Frontal cortex (tissue), 4 donors: ENCODE results near the gene CHTF8. TPM values are rescaled to one million over a fixed set of nuclear protein-coding genes. Genes with fewer than 3 reads are reported as not detected.
A peak's percentile ranks its signal among the peaks of the same experiment; 100 is the strongest.

Source experiments
- DNase-seq, 2 donors: peaks; one replicate each; pipeline ENCODE4 v3.0.0; 2012; ENCODE audit warnings: low spot score in 2 of 2
- FAIRE-seq: peaks from 2 replicates; lab custom pipeline; 2012; peaks lifted over from hg19 to GRCh38; lab: Jason Lieb, UNC
- total RNA-seq: library from RNA; depleted of rRNA; stranded (reverse); fragments of >200 nt; gene quantifications from one replicate; pipeline ENCODE4 v1.2.3, GENCODE V29; 2014
- donor health status: control.
- donor health status: control.
- donor health status: control.

CHTF8 gene
- total RNA-seq, 1 donor from 2014 or later: 26.5 TPM

GRCh38 chr16:69115361-69115760 is 17.0 kb downstream of the CHTF8 start:
- FAIRE-seq (no peak), DNase-seq (no peak)

GRCh38 chr16:69114976-69115355 is 17.4 kb downstream of the CHTF8 start:
- no peak for FAIRE-seq
- no peak for DNase-seq

- FAIRE-seq: no peak
These were observed 17.9 kb downstream of the CHTF8 start for GRCh38 chr16:69114346-69114975.

GRCh38 chr16:69113216-69113615 is 19.2 kb downstream of the CHTF8 start:
- FAIRE-seq: no peak
- no peak for DNase-seq

More at GRCh38 chr16:69114346-69114975, 17.9 kb downstream of the CHTF8 start:
- no peak for DNase-seq

GRCh38 chr16:69112285-69113129 is 19.9 kb downstream of the CHTF8 start:
- DNase-seq: peak in 1 of 2 donors; percentile 52
- FAIRE-seq: no peak

- FAIRE-seq: no peak
These were observed 20.5 kb downstream of the CHTF8 start for GRCh38 chr16:69111876-69112230.

GRCh38 chr16:69111216-69111875 is 21.0 kb downstream of the CHTF8 start:
- FAIRE-seq: no peak
- DNase-seq: no peak

More at GRCh38 chr16:69111876-69112230, 20.5 kb downstream of the CHTF8 start:
- no peak for DNase-seq

GRCh38 chr16:69110406-69110805 is 22.0 kb downstream of the CHTF8 start:
- DNase-seq (no peak), FAIRE-seq (no peak)

GRCh38 chr16:69109486-69110270 is 22.7 kb downstream of the CHTF8 start:
- FAIRE-seq (no peak), DNase-seq (no peak)

GRCh38 chr16:69108905-69109252 is 23.5 kb downstream of the CHTF8 start:
- FAIRE-seq: no peak
- DNase-seq: no peak

- no peak for DNase-seq
- FAIRE-seq: no peak
These were observed 24.1 kb downstream of the CHTF8 start for GRCh38 chr16:69108064-69108904.

- FAIRE-seq (no peak), DNase-seq (peak; percentile 44 to 60)
These were observed 24.9 kb downstream of the CHTF8 start for GRCh38 chr16:69107316-69107962.

GRCh38 chr16:69106491-69107315 is 25.7 kb downstream of the CHTF8 start:
- DNase-seq: peak; percentile 37 to 49
- no peak for FAIRE-seq

GRCh38 chr16:69105501-69106361 is 26.7 kb downstream of the CHTF8 start, which contains the start of gene HAS3:
HAS3 (plus strand) TSS chr16:69105653; CDS start chr16:69109396, 3,743 bp downstream.
- FAIRE-seq (no peak), DNase-seq (peak; percentile 68 to 73)

GRCh38 chr16:69100071-69100691 is 32.2 kb downstream of the CHTF8 start:
- DNase-seq: no peak
- no peak for FAIRE-seq

- FAIRE-seq (no peak), DNase-seq (no peak)
These were observed 37.2 kb downstream of the CHTF8 start for GRCh38 chr16:69095193-69095592.
